GM12878 (cell line): Measurements from ENCODE around the gene TYW1B. TPM values are rescaled to one million over a fixed set of nuclear protein-coding genes. Genes with fewer than 3 reads are reported as not detected.
"Not testable (repeated sequence)": the region's sequence is repeated elsewhere in the genome, so short reads cannot be mapped to it uniquely, and the experiment has no call there.

Experiments
- ATAC-seq: fragments of 200-7000 bp; cut with Tn5 transposase; 3 replicates; pipeline ENCODE4 v1.9.1; 2020; ENCODE audit warnings: mild to moderate bottlenecking, moderate library complexity
- BruUV-seq: library from RNA; stranded (reverse); fragments of 400-500 nt; replicated peaks from 2 replicates; lab custom pipeline; 2021; lab: Mats Ljungman, UMichigan
- CTCF ChIA-PET: fragments of 300-600 bp; sonication (Branson Sonifier 250); formaldehyde crosslinking; extraction: SDS; loops from one replicate; lab custom pipeline; 2021; ENCODE audit warnings: inconsistent platforms; lab: Yijun Ruan, JAX
- POLR2A ChIA-PET: fragments of 350-600 bp; formaldehyde crosslinking; extraction: SDS; loops from one replicate; lab custom pipeline; 2021; ENCODE audit warnings: inconsistent platforms; lab: Charles Lee
- RAD21 ChIA-PET: fragments of 300-600 bp; sonication (Branson Sonifier 250); formaldehyde crosslinking; loops from one replicate; lab custom pipeline; 2023; ENCODE audit warnings: antibody characterized with exemption; ENCODE audit not compliant: unreplicated experiment; lab: Charles Lee
- SMC1A ChIA-PET: fragments of 300-600 bp; sonication (Branson Sonifier 250); formaldehyde crosslinking; loops from one replicate; lab custom pipeline; 2023; ENCODE audit not compliant: unreplicated experiment, uncharacterized antibody; lab: Charles Lee
- DNase-seq: peaks from one replicate; pipeline ENCODE4 v3.0.0-alpha.2; 2011; ENCODE audit warnings: low read depth, low spot score
- FAIRE-seq: peaks from 3 replicates; lab custom pipeline; 2011; peaks lifted over from hg19 to GRCh38; lab: Jason Lieb, UNC
- H2AFZ ChIP-seq: 2 replicates; pipeline ENCODE4 v1.6.0; 2011; ENCODE audit warnings: low read depth, low read length, control low read depth; ENCODE audit not compliant: control insufficient read depth
- H3K27ac ChIP-seq: 2 replicates; pipeline ENCODE4 v1.5.1; 2011; ENCODE audit warnings: control low read depth; ENCODE audit not compliant: control insufficient read depth, insufficient read depth
- H3K27me3 ChIP-seq, 2 experiments: replicated peaks in 1 of 2; 2 replicates each; pipeline versions ENCODE4 v1.6.0 to v1.6.1; 2011; ENCODE audit warnings: low read length in 1 of 2; ENCODE audit not compliant: control insufficient read depth in 2 of 2, insufficient read depth in 2 of 2
- H3K36me3 ChIP-seq, 2 experiments: 2 replicates each; pipeline ENCODE4 v1.5.1; 2011; ENCODE audit warnings: low read length in 1 of 2; ENCODE audit not compliant: control insufficient read depth in 2 of 2, insufficient read depth in 2 of 2
- H3K4me1 ChIP-seq: 2 replicates; pipeline ENCODE4 v1.6.1; 2011; ENCODE audit warnings: mild to moderate bottlenecking, low read length, moderate library complexity, mixed read lengths; ENCODE audit not compliant: control insufficient read depth, insufficient read depth
- H3K4me2 ChIP-seq: 2 replicates; pipeline ENCODE4 v1.6.0; 2011; ENCODE audit warnings: control low read depth; ENCODE audit not compliant: control insufficient read depth, insufficient read depth
- H3K4me3 ChIP-seq: fragments of 200-600 bp; sonication (generic); 2 replicates; pipeline ENCODE4 v1.5.1; 2016
- H3K79me2 ChIP-seq: 2 replicates; pipeline ENCODE4 v1.6.0; 2011; ENCODE audit warnings: low read length; ENCODE audit not compliant: control insufficient read depth, insufficient read depth
- H3K9ac ChIP-seq: 2 replicates; pipeline ENCODE4 v1.8.0; 2011; ENCODE audit warnings: low read length, control low read depth, mixed read lengths; ENCODE audit not compliant: control insufficient read depth, insufficient read depth
- H3K9me3 ChIP-seq: replicated peaks from 3 replicates; pipeline ENCODE4 v1.5.1; 2011; ENCODE audit warnings: mild to moderate bottlenecking, low read length; ENCODE audit not compliant: control insufficient read depth, insufficient read depth
- H4K20me1 ChIP-seq: 2 replicates; pipeline ENCODE4 v1.6.0; 2011; ENCODE audit not compliant: control insufficient read depth, insufficient read depth
- WGBS: methylation state at CpG from one replicate; pipeline ENCODE4 v1.1.6; 2016; ENCODE audit warnings: low lambda C conversion rate; ENCODE audit not compliant: insufficient replicate concordance, insufficient coverage; ENCODE audit errors: missing lambda C conversion rate; 5-methylcytosine and 5-hydroxymethylcytosine counted together
- in situ Hi-C: fragments of 300-500 bp; cut with MboI; formaldehyde crosslinking; loops from 9 replicates; pipeline ENCODE4 v1.14.3; 2018; ENCODE audit warnings: mixed read lengths
- intact Hi-C: fragments of 100-400 bp; cut with micrococcal nuclease; formaldehyde crosslinking; loops from one replicate; pipeline ENCODE4 v1.14.2; 2022; ENCODE audit not compliant: unreplicated experiment
- polyA plus RNA-seq, 11 experiments: library from polyadenylated mRNA; depleted of rRNA in 4 of 11; unstranded in 6 of 11; stranded (reverse) in 5 of 11; fragments of >200 nt; fragmentation: Nextera tagmentation in 4 of 11; fragmentation: Illumina TruSeq in 1 of 11; extraction: Ambion mirVana in 4 of 11; extraction: Trizol in 1 of 11; gene quantifications; 1 replicate in 1 of 11; 2 replicates in 10 of 11; pipeline versions ENCODE4 v1.2.1 to v1.2.3, GENCODE V29; 2011 to 2016; ENCODE audit warnings: inconsistent platforms in 2 of 11, missing spikeins in 2 of 11, low read depth in 1 of 11
- total RNA-seq, 4 experiments: library from RNA; depleted of rRNA in 3 of 4; stranded (reverse); fragments of >200 nt in 3 of 4; fragmentation: Illumina TruSeq in 1 of 4; extraction: Trizol in 1 of 4; gene quantifications; 2 replicates each; pipeline versions ENCODE4 v1.2.1 to v1.2.3, GENCODE V29; 2013 to 2021

TYW1B gene
- total and polyA plus RNA-seq, 10 of the 15 experiments (the other 5 are each of a cell fraction or from before 2014, with no cell fraction given): 3.5 to 6.6 (median 5.3) TPM

GRCh38 chr7:72803778-72804177, 24.2 kb downstream of the TYW1B start:
- H3K27ac ChIP-seq, FAIRE-seq, BruUV-seq, H3K4me3 ChIP-seq, RAD21 ChIA-PET, H4K20me1 ChIP-seq, DNase-seq, intact Hi-C loops, SMC1A ChIA-PET, CTCF ChIA-PET, H3K36me3 ChIP-seq, H2AFZ ChIP-seq, H3K9ac ChIP-seq, POLR2A ChIA-PET, H3K27me3 ChIP-seq, H3K9me3 ChIP-seq, ATAC-seq, H3K4me2 ChIP-seq, H3K79me2 ChIP-seq, in situ Hi-C loops, H3K4me1 ChIP-seq: not testable (repeated sequence)
- WGBS: 98% methylated on average over 8 of the region's 8 CpGs

DNA sequence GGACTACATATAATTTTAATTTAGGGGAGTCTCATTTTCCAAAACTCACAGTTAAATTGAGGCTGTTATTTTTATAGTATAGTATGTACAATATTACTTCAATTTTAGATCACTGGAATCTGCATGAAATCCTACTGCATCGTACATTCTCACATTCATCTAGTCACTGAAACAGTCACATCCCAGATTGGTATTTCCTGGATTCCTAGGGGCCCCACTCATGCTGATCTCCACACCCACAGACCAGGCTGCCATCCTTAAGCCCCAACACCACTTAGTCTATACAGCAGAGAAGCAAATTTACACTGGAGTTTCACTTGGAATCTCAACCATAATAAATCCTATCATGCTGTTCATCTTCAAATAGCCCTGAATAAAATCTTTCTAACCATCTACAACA, 26.4 kb downstream of the TYW1B start:
- H3K4me1 ChIP-seq, H3K79me2 ChIP-seq, DNase-seq, CTCF ChIA-PET, SMC1A ChIA-PET, H2AFZ ChIP-seq, POLR2A ChIA-PET, H3K27ac ChIP-seq, H4K20me1 ChIP-seq, RAD21 ChIA-PET, in situ Hi-C loops, H3K4me2 ChIP-seq, H3K9me3 ChIP-seq, ATAC-seq, intact Hi-C loops, H3K36me3 ChIP-seq, H3K4me3 ChIP-seq, H3K9ac ChIP-seq, H3K27me3 ChIP-seq: not testable (repeated sequence)
- BruUV-seq: TSS peak; percentile 31
- peak; percentile 57 for FAIRE-seq
- WGBS: 55% methylated on average over 1 of the region's 1 CpG

- H3K4me3 ChIP-seq, H3K4me1 ChIP-seq, CTCF ChIA-PET, H3K4me2 ChIP-seq, POLR2A ChIA-PET, H3K27me3 ChIP-seq, H3K27ac ChIP-seq, H3K79me2 ChIP-seq, H3K9ac ChIP-seq, RAD21 ChIA-PET, H4K20me1 ChIP-seq, DNase-seq, H3K36me3 ChIP-seq, H2AFZ ChIP-seq, intact Hi-C loops, H3K9me3 ChIP-seq, ATAC-seq, BruUV-seq, SMC1A ChIA-PET: not testable (repeated sequence)
- FAIRE-seq: peak; percentile 70
- WGBS: 69% methylated on average over 2 of the region's 2 CpGs
- in situ Hi-C loops: loop anchor here (25.0 kb wide), 2 partner anchors 1058 to 1933 kb away; no protein-coding TSS in a partner anchor
These were observed 32.6 kb downstream of the TYW1B start for GRCh38 chr7:72795401-72795800.
